GM18868 (cell line): Measurements from ENCODE around the gene FRMD4B.
"Not testable (repeated sequence)": the region's sequence is repeated elsewhere in the genome, so short reads cannot be mapped to it uniquely, and the experiment has no call there.

Source experiments
- ATAC-seq: cut with Tn5 transposase; IDR thresholded peaks from one replicate; pipeline ENCODE4 v1.9.1; 2021; ENCODE audit warnings: mild to moderate bottlenecking, moderate library complexity; ENCODE audit not compliant: unreplicated experiment

FRMD4B gene

GRCh38 chr3:69251078-69251805 is 134.6 kb downstream of the FRMD4B start:
- ATAC-seq: no peak

GRCh38 chr3:69250014-69250413 is 135.9 kb downstream of the FRMD4B start:
- no peak for ATAC-seq

GRCh38 chr3:69249001-69249400 is 136.9 kb downstream of the FRMD4B start:
- ATAC-seq: no peak

GRCh38 chr3:69248436-69248835 is 137.5 kb downstream of the FRMD4B start:
- ATAC-seq: no peak

- no peak for ATAC-seq
These were observed 139.3 kb downstream of the FRMD4B start for GRCh38 chr3:69246612-69247011.

- no peak for ATAC-seq
These were observed 141.8 kb downstream of the FRMD4B start for GRCh38 chr3:69244039-69244438.

GRCh38 chr3:69241769-69242168 is 144.1 kb downstream of the FRMD4B start:
- no peak for ATAC-seq

GRCh38 chr3:69240651-69241568 is 145.0 kb downstream of the FRMD4B start:
- ATAC-seq: peak; percentile 70

GRCh38 chr3:69239063-69239462 is 146.8 kb downstream of the FRMD4B start:
- ATAC-seq: no peak

- no peak for ATAC-seq
These were observed 148.8 kb downstream of the FRMD4B start for GRCh38 chr3:69236812-69237707.

- no peak for ATAC-seq
These were observed 150.0 kb downstream of the FRMD4B start for GRCh38 chr3:69235882-69236281.

- ATAC-seq: not testable (repeated sequence)
These were observed 150.7 kb downstream of the FRMD4B start for GRCh38 chr3:69235227-69235626.

- no peak for ATAC-seq
These were observed 153.4 kb downstream of the FRMD4B start for GRCh38 chr3:69232482-69232881.

GRCh38 chr3:69231929-69232440 is 153.9 kb downstream of the FRMD4B start:
- no peak for ATAC-seq

GRCh38 chr3:69226071-69226470 is 159.8 kb downstream of the FRMD4B start:
- no peak for ATAC-seq

GRCh38 chr3:69219101-69219708 is 166.7 kb downstream of the FRMD4B start:
- ATAC-seq: no peak

GRCh38 chr3:69218079-69218478 is 167.8 kb downstream of the FRMD4B start:
- ATAC-seq: no peak

- no peak for ATAC-seq
These were observed 168.9 kb downstream of the FRMD4B start for GRCh38 chr3:69216981-69217380.

- ATAC-seq: no peak
These were observed 171.6 kb downstream of the FRMD4B start for GRCh38 chr3:69214241-69214640.

GRCh38 chr3:69212411-69213160 is 173.3 kb downstream of the FRMD4B start:
- peak; percentile 89 for ATAC-seq
